GM21381 (cell line): ENCODE results near the gene TEX53.
A peak's percentile ranks its signal among the peaks of the same experiment; 100 is the strongest.

Source experiments
- ATAC-seq: cut with Tn5 transposase; IDR thresholded peaks from one replicate; pipeline ENCODE4 v1.9.1; 2021; ENCODE audit warnings: mild to moderate bottlenecking, moderate library complexity; ENCODE audit not compliant: unreplicated experiment

TEX53 gene

GRCh38 chr9:114607671-114608524 is 49.7 kb downstream of the TEX53 start:
- peak; percentile 39 for ATAC-seq

GRCh38 chr9:114606597-114607207 is 50.9 kb downstream of the TEX53 start:
- no peak for ATAC-seq
